ACHN (cell line): Measurements from ENCODE around the gene AOPEP.

Experiments used
- DNase-seq: peaks from one replicate; pipeline ENCODE4 v3.0.0-alpha.2; 2015
- in situ Hi-C: cut with HindIII; loops from 2 replicates; pipeline ENCODE4 v1.10.0; 2017; ENCODE audit warnings: low sequenced_read_pairs, low pct_ligation_motif_present, low pct_unique_long_range_greater_than_20kb

Gene AOPEP

DNA sequence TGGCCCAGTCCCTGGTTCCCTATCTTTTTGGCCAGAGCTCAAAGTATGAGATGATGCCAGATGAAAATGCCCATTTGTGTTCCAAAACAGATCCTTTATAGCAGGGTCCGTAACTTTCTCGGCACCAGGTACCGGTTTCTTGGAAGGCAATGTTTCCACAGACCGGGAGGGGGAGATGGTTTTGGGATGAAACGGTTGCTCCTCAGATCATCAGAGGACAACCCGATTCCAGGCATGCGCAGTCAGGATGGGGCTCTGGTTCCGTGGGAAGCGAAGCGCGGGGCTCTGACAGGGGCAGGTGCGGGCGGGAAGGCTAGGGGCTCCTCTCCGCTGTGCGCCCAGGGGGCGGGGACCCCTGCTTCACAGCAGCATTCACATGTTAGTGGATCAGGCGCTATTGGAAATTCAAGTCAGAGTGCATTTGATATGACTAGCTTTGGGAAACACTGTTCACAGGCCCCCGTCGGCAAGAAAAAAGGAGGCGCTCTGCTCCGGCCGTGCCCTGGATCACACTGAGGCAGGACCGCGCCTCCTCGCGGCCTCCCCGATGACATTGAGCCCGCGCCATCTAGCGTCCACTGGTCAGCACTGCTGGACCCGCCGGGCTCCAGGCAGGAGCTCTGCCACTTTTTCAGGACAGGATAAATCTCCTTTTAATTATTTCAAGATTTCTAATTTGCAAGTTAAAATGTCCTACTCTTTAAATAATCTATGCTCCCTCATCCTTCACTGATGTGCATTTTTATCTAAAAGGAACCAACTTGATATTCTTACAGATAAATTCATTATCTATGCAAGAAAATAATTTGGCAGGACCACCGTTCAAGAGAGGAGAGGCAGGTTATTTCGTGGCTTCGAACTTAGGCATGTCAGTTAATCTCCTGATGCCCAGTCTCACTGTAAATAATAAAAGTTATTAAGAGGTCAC lies 401.0 kb downstream of the AOPEP start:
- peak; percentile 77 for DNase-seq
- in situ Hi-C loops = no loop called here

DNA sequence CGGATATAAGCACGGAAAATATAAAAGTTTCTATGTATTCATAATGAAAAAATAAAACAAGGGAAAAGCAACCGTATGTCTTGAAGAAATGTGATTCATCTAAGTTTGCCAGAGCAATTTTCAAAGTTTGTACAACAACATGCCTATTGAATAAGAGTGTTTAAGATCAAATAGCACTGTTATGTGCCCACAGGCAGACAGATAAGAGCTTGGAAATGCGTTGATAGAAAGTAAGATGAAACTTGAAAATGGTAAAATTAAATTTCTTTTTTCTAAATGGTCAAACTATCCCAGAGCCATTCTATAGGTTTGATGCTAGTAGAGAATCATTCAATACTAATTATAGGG lies 401.7 kb downstream of the AOPEP start:
- DNase-seq = no peak
- in situ Hi-C loops = no loop called here

GRCh38 chr9:95129476-95130291 lies 403.2 kb downstream of the AOPEP start:
- in situ Hi-C loops = no loop called here
- DNase-seq = no peak

GRCh38 chr9:95130484-95130883 lies 404.0 kb downstream of the AOPEP start:
- DNase-seq = no peak
- in situ Hi-C loops = no loop called here

DNA sequence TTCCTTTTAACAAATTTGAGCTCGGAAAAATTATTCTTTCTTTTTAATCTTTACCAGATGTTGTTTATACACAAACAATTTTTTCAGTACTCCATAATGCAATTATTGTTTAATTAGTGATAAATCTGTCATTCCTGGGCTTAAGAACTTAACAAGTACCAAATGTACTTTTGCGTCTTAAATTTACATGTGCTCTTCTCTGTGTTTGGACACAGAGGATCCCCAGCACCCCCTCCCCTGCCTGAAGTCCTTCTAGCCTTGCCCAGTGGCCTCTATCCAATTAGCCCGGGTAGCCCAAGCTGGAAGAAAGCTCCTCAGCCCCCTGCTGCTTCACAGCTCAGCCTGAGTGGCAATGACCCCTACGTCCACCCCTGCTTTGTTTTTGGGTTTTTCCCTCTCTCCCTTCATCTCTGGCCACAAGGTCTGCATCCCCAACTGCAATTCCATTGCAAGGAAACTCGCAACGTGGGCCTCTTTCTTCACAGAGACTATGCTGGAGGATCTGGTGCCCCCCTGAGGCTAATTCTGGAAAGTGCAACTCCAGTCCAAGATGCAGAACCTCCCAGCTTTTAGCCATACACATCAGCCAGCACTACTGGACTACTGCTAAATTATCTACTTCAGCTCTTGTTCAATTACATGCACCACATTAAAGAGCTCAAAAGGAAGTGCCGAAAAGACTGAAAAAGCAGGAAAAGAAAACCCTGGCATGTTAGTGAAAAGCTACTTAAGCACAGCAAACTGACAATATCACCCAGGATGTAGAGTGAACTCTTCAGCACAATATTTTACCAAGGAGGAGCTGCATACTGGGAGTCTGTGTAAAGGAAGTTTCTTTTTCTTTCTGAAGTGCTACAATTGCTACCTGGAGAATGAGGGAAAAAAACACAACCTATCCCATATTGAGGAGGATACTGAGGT lies 404.8 kb downstream of the AOPEP start:
- in situ Hi-C loops = no loop called here
- DNase-seq = peak; percentile 57

- in situ Hi-C loops = no loop called here
- DNase-seq = peak; percentile 30
These were observed 406.1 kb downstream of the AOPEP start for GRCh38 chr9:95132366-95133324.

- no peak for DNase-seq
- in situ Hi-C loops = no loop called here
These were observed 406.8 kb downstream of the AOPEP start for GRCh38 chr9:95133325-95133705.

DNA sequence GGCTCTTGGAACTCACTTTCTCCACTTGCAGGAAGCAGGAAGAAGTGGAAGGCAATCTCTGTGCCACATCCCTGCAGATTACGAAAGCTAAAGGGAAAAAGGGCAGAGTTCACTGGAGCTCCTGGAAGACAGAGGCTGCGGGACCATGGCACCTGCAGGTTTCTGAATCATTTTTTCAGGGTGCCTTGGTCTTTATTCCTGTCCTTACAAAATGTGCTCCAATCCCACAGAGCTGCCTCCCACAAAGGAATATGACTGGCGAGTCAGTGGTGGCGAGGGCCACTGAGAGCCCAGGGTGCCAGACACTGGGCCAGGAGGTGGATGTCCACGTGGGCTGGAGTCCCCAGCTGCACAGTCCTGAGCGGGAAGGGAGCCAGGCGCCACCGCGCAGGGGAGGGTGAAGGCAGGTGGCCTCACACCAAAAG lies 408.0 kb downstream of the AOPEP start:
- no peak for DNase-seq
- in situ Hi-C loops = no loop called here

GRCh38 chr9:95135756-95136155 lies 409.3 kb downstream of the AOPEP start:
- DNase-seq = no peak
- in situ Hi-C loops = no loop called here
